ENCODE results near the gene CYTH2.

DNA sequence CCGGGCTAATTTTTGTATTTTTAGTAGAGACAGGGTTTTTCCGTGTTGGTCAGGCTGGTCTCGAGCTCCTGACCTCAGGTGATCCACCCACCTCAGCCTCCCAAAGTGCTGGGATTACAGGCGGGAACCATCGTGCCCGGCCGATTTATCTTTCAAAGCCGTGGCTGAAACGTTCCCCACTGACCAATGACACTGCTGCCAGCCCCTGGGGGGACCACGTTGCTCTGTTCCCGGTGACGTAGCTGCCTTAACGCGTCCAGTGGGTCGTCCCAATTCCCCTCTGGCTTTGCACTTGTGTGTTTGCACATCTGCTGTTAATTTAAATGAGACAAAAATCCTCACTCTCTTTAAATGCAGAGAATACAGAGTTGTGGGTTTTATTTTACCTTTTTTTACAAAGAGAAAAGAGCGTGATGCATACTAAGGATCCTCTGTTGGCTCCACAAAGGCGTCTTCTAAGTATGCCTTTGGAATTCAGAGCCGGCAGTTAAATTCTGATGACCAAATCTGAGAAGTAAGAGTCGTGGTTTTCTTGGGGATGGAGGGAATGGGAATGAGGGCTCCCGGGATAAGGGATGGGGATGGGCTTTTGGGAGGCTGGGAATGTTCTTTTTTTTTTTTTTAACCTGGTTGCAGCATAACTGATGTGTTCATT lies 61.0 kb downstream of the CYTH2 start:
- TF ChIP-seq CTCF (IDR thresholded peaks at IDR 0.05; ENCODE audit: insufficient read depth, low read length) (no peak), POLR2AphosphoS5 (IDR thresholded peaks at IDR 0.05; ENCODE audit: low read depth) (no peak), SPI1 (IDR thresholded peaks at IDR 0.05; ENCODE audit: borderline replicate concordance, low read depth) (no peak), GABPA (IDR thresholded peaks at IDR 0.05; ENCODE audit: low read depth) (no peak)
- TF ChIP-seq, protein P1, sequence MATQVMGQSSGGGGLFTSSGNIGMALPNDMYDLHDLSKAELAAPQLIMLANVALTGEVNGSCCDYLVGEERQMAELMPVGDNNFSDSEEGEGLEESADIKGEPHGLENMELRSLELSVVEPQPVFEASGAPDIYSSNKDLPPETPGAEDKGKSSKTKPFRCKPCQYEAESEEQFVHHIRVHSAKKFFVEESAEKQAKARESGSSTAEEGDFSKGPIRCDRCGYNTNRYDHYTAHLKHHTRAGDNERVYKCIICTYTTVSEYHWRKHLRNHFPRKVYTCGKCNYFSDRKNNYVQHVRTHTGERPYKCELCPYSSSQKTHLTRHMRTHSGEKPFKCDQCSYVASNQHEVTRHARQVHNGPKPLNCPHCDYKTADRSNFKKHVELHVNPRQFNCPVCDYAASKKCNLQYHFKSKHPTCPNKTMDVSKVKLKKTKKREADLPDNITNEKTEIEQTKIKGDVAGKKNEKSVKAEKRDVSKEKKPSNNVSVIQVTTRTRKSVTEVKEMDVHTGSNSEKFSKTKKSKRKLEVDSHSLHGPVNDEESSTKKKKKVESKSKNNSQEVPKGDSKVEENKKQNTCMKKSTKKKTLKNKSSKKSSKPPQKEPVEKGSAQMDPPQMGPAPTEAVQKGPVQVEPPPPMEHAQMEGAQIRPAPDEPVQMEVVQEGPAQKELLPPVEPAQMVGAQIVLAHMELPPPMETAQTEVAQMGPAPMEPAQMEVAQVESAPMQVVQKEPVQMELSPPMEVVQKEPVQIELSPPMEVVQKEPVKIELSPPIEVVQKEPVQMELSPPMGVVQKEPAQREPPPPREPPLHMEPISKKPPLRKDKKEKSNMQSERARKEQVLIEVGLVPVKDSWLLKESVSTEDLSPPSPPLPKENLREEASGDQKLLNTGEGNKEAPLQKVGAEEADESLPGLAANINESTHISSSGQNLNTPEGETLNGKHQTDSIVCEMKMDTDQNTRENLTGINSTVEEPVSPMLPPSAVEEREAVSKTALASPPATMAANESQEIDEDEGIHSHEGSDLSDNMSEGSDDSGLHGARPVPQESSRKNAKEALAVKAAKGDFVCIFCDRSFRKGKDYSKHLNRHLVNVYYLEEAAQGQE (IDR thresholded peaks at IDR 0.05; ENCODE audit: insufficient replicate concordance, low read depth): no peak
